PC-3 (cell line): ENCODE measurements around the gene GDNF. TPM values are rescaled to one million over a fixed set of nuclear protein-coding genes. Genes with fewer than 3 reads are reported as not detected.
A peak's percentile ranks its signal among the peaks of the same experiment; 100 is the strongest.

ENCODE experiments used
- ATAC-seq: fragments of 200-7000 bp; cut with Tn5 transposase; 2 replicates; pipeline ENCODE4 v1.9.1; 2020; ENCODE audit warnings: mild to moderate bottlenecking, moderate library complexity
- BruUV-seq: library from RNA; stranded (reverse); fragments of 400-500 nt; replicated peaks from 2 replicates; lab custom pipeline; 2021; lab: Mats Ljungman, UMichigan
- CTCF ChIA-PET: fragments of 300-600 bp; sonication (Branson Sonifier 250); formaldehyde crosslinking; loops from one replicate; lab custom pipeline; 2022; ENCODE audit warnings: antibody characterized with exemption; lab: Charles Lee
- POLR2A ChIA-PET: fragments of 300-600 bp; sonication (Branson Sonifier 250); formaldehyde crosslinking; loops from one replicate; lab custom pipeline; 2022; ENCODE audit warnings: antibody characterized with exemption; ENCODE audit not compliant: unreplicated experiment; lab: Charles Lee
- DNase-seq: peaks from one replicate; pipeline ENCODE4 v3.0.0-alpha.2; 2015
- H2AFZ ChIP-seq: fragments of 300-600 bp; sonication (generic); 2 replicates; pipeline ENCODE4 v1.6.0; 2016; ENCODE audit warnings: antibody characterized with exemption, low read length
- H3F3A ChIP-seq: fragments of 300-600 bp; sonication (generic); one replicate; pipeline ENCODE4 v1.6.0; 2017; ENCODE audit warnings: antibody characterized with exemption, low read length, control low read depth, mild to moderate bottlenecking; ENCODE audit not compliant: unreplicated experiment
- H3K27ac ChIP-seq: fragments of 300-600 bp; sonication (generic); 2 replicates; pipeline ENCODE4 v1.5.1; 2016; ENCODE audit warnings: mild to moderate bottlenecking, low read length
- H3K27me3 ChIP-seq: fragments of 300-600 bp; sonication (generic); 2 replicates; pipeline ENCODE4 v1.6.1; 2016; ENCODE audit warnings: low read length, mixed read lengths
- H3K36me3 ChIP-seq: fragments of 300-600 bp; sonication (generic); 2 replicates; pipeline ENCODE4 v1.6.1; 2016; ENCODE audit warnings: low read depth, mixed run types, low read length, mixed read lengths
- H3K4me1 ChIP-seq: fragments of 300-600 bp; sonication (generic); 2 replicates; pipeline ENCODE4 v1.5.1; 2016; ENCODE audit warnings: low read length; ENCODE audit not compliant: insufficient read depth
- H3K4me2 ChIP-seq: fragments of 300-600 bp; sonication (generic); 2 replicates; pipeline ENCODE4 v1.6.0; 2016; ENCODE audit warnings: low read length
- H3K4me3 ChIP-seq: fragments of 300-600 bp; sonication (generic); 2 replicates; pipeline ENCODE4 v1.5.1; 2016; ENCODE audit warnings: mild to moderate bottlenecking, low read length, mixed read lengths
- H3K79me2 ChIP-seq: fragments of 300-600 bp; sonication (generic); 2 replicates; pipeline ENCODE4 v1.6.1; 2017; ENCODE audit warnings: low read length, mixed read lengths
- H3K9ac ChIP-seq: fragments of 300-600 bp; sonication (generic); 2 replicates; pipeline ENCODE4 v1.6.0; 2016; ENCODE audit warnings: mild to moderate bottlenecking, low read length
- H3K9me2 ChIP-seq: fragments of 300-600 bp; sonication (generic); replicated peaks from 2 replicates; pipeline ENCODE4 v1.6.1; 2016; ENCODE audit warnings: mixed run types, low read length, mixed read lengths
- H3K9me3 ChIP-seq: fragments of 300-600 bp; sonication (generic); 2 replicates; pipeline ENCODE4 v1.6.1; 2016; ENCODE audit warnings: low read length, mixed read lengths
- H4K20me1 ChIP-seq: fragments of 300-600 bp; sonication (generic); 2 replicates; pipeline ENCODE4 v1.6.1; 2016; ENCODE audit warnings: low read length, mixed read lengths
- EZH2 ChIP-seq: fragments of 300-600 bp; sonication (generic); IDR thresholded peaks from one replicate; pipeline ENCODE4 v1.6.1; 2017; ENCODE audit warnings: antibody characterized with exemption, mild to moderate bottlenecking, low read length; ENCODE audit not compliant: unreplicated experiment
- EZH2phosphoT487 ChIP-seq: fragments of 300-600 bp; sonication (generic); IDR thresholded peaks from 2 replicates; pipeline ENCODE4 v1.6.1; 2018; ENCODE audit warnings: mild to moderate bottlenecking, antibody characterized with exemption, low read length, borderline replicate concordance
- intact Hi-C: fragments of 100-400 bp; cut with micrococcal nuclease; formaldehyde crosslinking; loops from 2 replicates; pipeline ENCODE4 v1.9.0; 2023
- total RNA-seq: library from RNA; depleted of rRNA; stranded (reverse); fragments of >200 nt; gene quantifications from 2 replicates; pipeline ENCODE4 v1.2.3, GENCODE V29; 2014
- TF ChIP-seq, protein P1 (sequence below): fragments of 300-600 bp; sonication (generic); conservative IDR thresholded peaks from 2 replicates; pipeline ENCODE4 v1.5.1; 2017; ENCODE audit warnings: antibody characterized with exemption, low read depth, mild to moderate bottlenecking, low read length

The GDNF gene
- total RNA-seq, 1 experiment from 2014 or later, result not detected

DNA sequence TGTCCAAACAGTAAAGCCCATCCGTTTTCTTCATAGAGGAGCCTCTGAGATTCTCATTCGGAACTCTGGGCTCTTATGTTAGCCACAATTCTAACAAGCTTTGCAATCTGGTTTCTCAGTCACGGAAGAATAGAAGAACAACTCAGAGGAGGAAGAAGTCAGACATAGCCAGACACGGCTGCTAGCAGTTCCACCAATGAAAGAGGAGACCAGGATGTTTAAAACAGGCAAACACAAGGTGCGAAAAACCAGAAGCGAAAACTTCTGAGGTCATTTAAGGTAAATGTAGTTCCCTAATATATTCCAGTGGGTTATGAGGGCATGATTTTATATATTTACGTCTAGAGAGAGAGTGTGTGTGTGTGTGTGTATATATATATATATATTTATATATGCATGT, 34.1 kb upstream of the GDNF start:
- Histone ChIP-seq H3K4me1 (no peaks in the 10 kb centered on the region), H2AFZ (no peak overlapping the region), H3K9me3 (no peaks in the 10 kb centered on the region), H3K9ac (no peak overlapping the region), H3K36me3 (no peaks in the 10 kb centered on the region), H3K27ac (no peak overlapping the region), H3K4me2 (no peak overlapping the region), H3F3A (no peaks in the 10 kb centered on the region), H4K20me1 (no peaks in the 10 kb centered on the region), H3K79me2 (no peaks in the 10 kb centered on the region), H3K27me3 (peaks cover 38% of the 10 kb centered on the region), H3K9me2 (no peaks in the 10 kb centered on the region), H3K4me3 (no peak overlapping the region)
- ChIA-PET POLR2A (no interaction called here), CTCF (no interaction called here)
- intact Hi-C loops, result no loop called here
- TF ChIP-seq EZH2 (no peak), EZH2phosphoT487 (no peak)
- TF ChIP-seq, protein P1, sequence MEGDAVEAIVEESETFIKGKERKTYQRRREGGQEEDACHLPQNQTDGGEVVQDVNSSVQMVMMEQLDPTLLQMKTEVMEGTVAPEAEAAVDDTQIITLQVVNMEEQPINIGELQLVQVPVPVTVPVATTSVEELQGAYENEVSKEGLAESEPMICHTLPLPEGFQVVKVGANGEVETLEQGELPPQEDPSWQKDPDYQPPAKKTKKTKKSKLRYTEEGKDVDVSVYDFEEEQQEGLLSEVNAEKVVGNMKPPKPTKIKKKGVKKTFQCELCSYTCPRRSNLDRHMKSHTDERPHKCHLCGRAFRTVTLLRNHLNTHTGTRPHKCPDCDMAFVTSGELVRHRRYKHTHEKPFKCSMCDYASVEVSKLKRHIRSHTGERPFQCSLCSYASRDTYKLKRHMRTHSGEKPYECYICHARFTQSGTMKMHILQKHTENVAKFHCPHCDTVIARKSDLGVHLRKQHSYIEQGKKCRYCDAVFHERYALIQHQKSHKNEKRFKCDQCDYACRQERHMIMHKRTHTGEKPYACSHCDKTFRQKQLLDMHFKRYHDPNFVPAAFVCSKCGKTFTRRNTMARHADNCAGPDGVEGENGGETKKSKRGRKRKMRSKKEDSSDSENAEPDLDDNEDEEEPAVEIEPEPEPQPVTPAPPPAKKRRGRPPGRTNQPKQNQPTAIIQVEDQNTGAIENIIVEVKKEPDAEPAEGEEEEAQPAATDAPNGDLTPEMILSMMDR, result no peak
- no peak for DNase-seq
- no peak for ATAC-seq
- no TSS peak for BruUV-seq

DNA sequence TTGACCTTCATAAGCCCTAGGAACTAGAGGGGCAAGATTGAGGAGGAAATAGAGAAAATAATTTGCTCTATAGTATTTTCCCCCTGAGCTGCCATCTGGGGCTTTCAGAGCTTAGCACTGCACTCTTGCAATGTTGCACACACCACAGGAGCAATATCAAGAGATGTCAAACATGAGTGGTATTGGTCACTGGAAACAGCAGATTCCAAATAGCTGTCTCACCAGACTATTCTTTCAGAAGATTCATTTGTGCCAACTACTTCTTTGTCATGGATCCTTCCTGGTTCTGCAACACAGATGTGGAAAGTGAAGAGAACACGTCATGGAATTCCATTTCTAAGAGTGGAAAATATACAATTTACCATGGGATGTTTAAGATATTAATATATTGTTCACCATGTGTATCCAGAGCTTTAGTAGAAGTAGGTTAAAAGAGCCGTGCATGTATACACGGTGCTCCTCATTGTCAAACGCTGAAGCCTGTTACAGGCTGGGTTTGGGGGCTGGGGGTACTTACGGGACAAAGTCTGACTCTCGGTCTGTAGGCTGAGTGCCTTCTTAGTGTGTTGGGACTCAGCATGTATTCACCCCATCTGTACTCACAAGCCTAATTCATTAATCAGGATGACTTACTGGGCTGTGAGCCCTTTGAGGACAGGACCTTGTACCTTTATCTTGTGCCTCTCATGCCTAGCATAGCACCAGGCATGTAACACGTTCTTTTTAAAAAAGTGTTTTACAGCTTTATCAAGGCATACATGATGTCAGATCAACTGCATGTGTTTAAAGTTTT, 31.4 kb upstream of the GDNF start:
- ATAC-seq (no peak), DNase-seq (peak; percentile 48)
- no peaks in the 10 kb centered on the region for H3K79me2 ChIP-seq
- no TSS peak for BruUV-seq
- H3K36me3 ChIP-seq, result no peaks in the 10 kb centered on the region
- CTCF ChIA-PET, result no interaction called here
- H3K27ac ChIP-seq, result no peak overlapping the region
- H3K9me2 ChIP-seq, result no peaks in the 10 kb centered on the region
- no peaks in the 10 kb centered on the region for H3F3A ChIP-seq
- peaks cover 20% of the 10 kb centered on the region; the same call in 1 of the 2 replicates for H3K27me3 ChIP-seq
- H4K20me1 ChIP-seq, result no peaks in the 10 kb centered on the region
- no peak for TF ChIP-seq EZH2phosphoT487
- no peak for TF ChIP-seq EZH2
- TF ChIP-seq, protein P1, result no peak
- no peak overlapping the region for H3K9ac ChIP-seq
- H3K4me2 ChIP-seq, result no peak overlapping the region
- intact Hi-C loops, result no loop called here
- POLR2A ChIA-PET, result no interaction called here
- H3K4me3 ChIP-seq, result no peak overlapping the region
- H3K4me1 ChIP-seq, result no peaks in the 10 kb centered on the region
- H2AFZ ChIP-seq, result no peak overlapping the region
- H3K9me3 ChIP-seq, result no peaks in the 10 kb centered on the region

DNA sequence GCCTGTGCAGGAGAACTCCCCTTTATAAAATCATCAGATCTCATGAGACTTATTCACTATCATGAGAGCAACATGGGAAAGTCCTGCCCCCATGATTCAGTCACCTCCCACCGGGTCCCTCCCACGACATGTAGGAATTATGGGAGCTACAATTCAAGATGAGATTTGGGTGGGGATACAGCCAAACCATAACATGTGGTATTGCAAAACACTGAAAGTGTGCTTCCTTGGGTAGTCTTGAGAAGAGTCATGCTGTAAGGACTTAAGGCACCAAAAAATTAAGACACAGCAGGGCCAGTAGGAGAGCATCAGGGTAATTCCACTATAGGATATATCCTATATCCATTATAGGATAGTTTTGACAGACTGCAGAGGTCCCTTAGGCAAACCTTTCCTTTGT, 29.4 kb upstream of the GDNF start:
- TF ChIP-seq EZH2 (no peak), EZH2phosphoT487 (no peak)
- TF ChIP-seq, protein P1, result no peak
- H3K4me2 ChIP-seq, result no peak overlapping the region
- intact Hi-C loops, result no loop called here
- no peak overlapping the region for H3K4me3 ChIP-seq
- CTCF ChIA-PET, result no interaction called here
- H3K4me1 ChIP-seq, result no peaks in the 10 kb centered on the region
- H4K20me1 ChIP-seq, result no peaks in the 10 kb centered on the region
- ATAC-seq (no peak), DNase-seq (no peak)
- no TSS peak for BruUV-seq
- H3K79me2 ChIP-seq, result no peaks in the 10 kb centered on the region
- POLR2A ChIA-PET, result no interaction called here
- no peaks in the 10 kb centered on the region for H3K36me3 ChIP-seq
- no peaks in the 10 kb centered on the region for H3F3A ChIP-seq
- no peak overlapping the region for H3K9ac ChIP-seq
- no peaks in the 10 kb centered on the region for H3K9me3 ChIP-seq
- no peak overlapping the region for H3K27ac ChIP-seq
- H3K9me2 ChIP-seq, result no peaks in the 10 kb centered on the region
- H3K27me3 ChIP-seq, result peaks cover 20% of the 10 kb centered on the region; the same call in 1 of the 2 replicates
- no peak overlapping the region for H2AFZ ChIP-seq
